Fibroblast of villous mesenchyme (primary cell): Measurements from ENCODE around the gene CSMD2. TPM values are rescaled to one million over a fixed set of nuclear protein-coding genes. Genes with fewer than 3 reads are reported as not detected.
"Not testable (repeated sequence)": the region's sequence is repeated elsewhere in the genome, so short reads cannot be mapped to it uniquely, and the experiment has no call there.

Experiments
- DNase-seq: peaks from one replicate; pipeline ENCODE4 v3.0.0-alpha.2; 2010; ENCODE audit warnings: low read depth
- H3K4me3 ChIP-seq: 2 replicates; pipeline ENCODE4 v1.5.1; 2011; ENCODE audit warnings: low read depth, mild to moderate bottlenecking, low read length
- CTCF ChIP-seq: IDR thresholded peaks from 2 replicates; pipeline ENCODE4 v1.5.1; 2012; ENCODE audit warnings: low read depth, mild to moderate bottlenecking, low read length; ENCODE audit not compliant: insufficient read depth
- total RNA-seq: library from RNA; depleted of rRNA; stranded (reverse); fragments of >200 nt; gene quantifications from 2 replicates; pipeline ENCODE4 v1.2.3, GENCODE V29; 2012

Gene CSMD2
- total RNA-seq, 1 donor = 3.0 TPM

DNA sequence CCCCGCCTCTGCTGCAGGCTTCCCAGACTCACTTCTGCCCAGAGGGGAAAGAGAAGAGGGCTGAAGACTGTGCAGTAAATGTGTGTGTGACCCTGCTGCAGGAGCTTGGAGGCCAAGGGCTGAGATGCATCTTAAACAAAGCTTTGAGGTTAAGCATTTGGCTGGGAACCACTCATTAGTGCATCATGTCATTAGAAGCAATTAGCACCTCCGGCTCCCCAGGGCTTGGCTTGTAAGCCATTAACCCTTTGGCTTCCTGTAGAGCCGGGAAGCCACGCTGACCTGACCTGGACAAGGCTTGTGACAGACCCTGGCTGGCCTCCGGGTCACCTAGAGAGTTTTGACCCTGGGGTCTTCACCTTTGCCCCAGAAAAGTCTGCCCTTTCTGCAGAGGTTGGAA lies 77.0 kb downstream of the CSMD2 start:
- DNase-seq = no peak
- TF ChIP-seq CTCF = no peak
- H3K4me3 ChIP-seq = no peak overlapping the region

DNA sequence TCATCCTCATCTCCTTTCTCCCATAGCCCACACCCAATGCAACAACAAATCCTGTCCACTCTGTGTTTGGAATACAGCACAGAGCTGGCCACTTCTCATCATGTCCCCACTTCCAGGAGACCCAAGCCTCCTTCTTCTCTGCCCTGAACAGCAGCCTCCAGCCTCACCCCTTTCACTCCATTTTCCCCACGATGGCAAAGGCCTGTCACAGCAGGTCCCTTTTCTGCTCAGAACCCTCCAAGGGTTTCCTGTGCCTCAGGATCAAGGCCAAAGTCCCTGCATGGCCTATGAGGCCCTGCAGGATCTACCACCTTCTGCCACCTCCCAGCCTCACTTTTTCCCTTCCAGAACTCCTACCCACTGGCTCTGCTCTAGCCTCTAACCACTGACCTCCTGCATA lies 78.5 kb downstream of the CSMD2 start:
- no peak overlapping the region for H3K4me3 ChIP-seq
- no peak for DNase-seq
- no peak for TF ChIP-seq CTCF

DNA sequence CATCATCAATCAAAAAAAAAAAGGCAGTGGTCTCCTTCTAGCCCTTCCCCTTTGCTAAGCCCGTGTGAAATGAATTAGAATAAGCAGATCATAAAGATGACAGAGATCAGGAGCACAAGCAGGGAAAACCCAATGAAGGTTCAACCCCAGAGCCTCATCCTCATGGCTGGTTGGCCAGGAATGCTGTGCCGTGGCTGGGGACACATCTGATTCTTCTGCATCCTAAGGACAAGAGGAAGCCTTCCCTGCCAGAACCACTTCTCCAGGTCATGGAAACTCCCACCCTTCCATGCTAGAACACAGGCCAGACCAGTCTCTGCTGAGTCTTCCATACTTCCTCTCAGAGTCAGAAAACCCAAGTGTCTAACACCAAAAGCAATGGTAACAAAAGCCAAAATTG lies 81.1 kb downstream of the CSMD2 start:
- no peak for TF ChIP-seq CTCF
- H3K4me3 ChIP-seq = no peak overlapping the region
- DNase-seq = no peak

GRCh38 chr1:34082085-34082670 lies 82.9 kb downstream of the CSMD2 start:
- H3K4me3 ChIP-seq, DNase-seq: not testable (repeated sequence)

GRCh38 chr1:34078383-34078782 lies 86.6 kb downstream of the CSMD2 start:
- no peak for TF ChIP-seq CTCF
- DNase-seq = no peak
- H3K4me3 ChIP-seq = no peak overlapping the region

DNA sequence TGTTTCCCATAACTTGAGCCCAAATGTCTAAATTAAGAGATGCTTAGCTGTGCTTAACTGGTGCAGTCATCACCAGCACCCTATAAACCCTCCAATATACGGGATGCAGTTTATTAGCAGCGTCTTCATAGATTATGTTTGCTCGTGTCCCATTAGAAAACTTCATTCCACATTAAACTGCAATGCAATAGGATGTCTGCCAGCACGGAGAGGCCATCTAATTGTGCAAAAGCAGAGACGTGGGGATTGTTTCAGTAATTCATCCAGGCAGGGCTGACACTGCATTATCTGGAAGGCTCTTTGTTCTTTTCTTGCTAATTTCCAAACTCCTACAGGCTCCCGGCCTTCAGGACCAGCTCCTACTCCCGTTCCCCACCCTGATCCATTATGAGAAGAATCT lies 89.5 kb downstream of the CSMD2 start:
- no peak overlapping the region for H3K4me3 ChIP-seq
- DNase-seq = no peak
- TF ChIP-seq CTCF = no peak

DNA sequence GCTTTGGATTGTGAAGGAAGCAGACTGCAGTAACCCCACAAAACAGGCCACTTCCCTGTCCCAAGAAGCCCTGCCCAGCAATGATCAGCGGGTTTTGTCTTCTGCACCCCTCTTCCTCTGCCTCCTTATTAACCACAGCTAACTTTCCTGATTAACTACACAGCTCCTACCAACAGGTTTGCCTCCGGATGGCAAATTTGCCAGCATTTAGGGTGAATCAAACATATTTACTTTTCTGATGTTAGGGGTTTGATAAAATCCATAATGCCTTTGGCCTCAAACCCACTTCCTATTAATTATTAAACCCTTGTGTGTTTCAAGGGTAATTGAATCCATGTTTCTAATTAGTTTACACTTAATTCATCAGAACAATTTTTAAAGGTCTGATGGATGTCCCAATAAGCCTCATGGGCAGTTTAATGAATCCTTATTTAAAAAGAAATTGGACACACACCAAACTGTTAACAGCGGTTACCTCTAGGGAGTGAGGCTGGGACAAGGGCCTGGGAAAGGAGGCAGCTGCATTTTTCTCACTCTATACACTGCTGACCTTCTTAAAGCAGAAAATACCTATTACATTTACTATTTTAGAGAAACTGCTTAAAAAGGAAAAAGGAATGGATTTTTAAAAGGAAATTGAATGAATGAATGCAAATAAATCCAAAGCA lies 91.9 kb downstream of the CSMD2 start:
- no peak for DNase-seq
- TF ChIP-seq CTCF = no peak

More for the DNA sequence above, 91.9 kb downstream of the CSMD2 start:
- H3K4me3 ChIP-seq = no peak overlapping the region
